Measurements from ENCODE around the gene USP31.

The USP31 gene

GRCh38 chr16:23058576-23058975 lies 90.7 kb downstream of the USP31 start:
- no peak for DNase-seq

GRCh38 chr16:23057013-23057596 lies 92.1 kb downstream of the USP31 start:
- DNase-seq: no peak

GRCh38 chr16:23055481-23055880 lies 93.8 kb downstream of the USP31 start:
- DNase-seq: no peak

- no peak for DNase-seq
Measured at GRCh38 chr16:23052908-23053580, 96.2 kb downstream of the USP31 start.

- DNase-seq: no peak
Measured at GRCh38 chr16:23052221-23052620, 97.0 kb downstream of the USP31 start.

GRCh38 chr16:23051587-23051986 lies 97.7 kb downstream of the USP31 start:
- DNase-seq: no peak

GRCh38 chr16:23048164-23048563 lies 101.1 kb downstream of the USP31 start:
- no peak for DNase-seq

GRCh38 chr16:23045025-23045424 lies 104.2 kb downstream of the USP31 start:
- no peak for DNase-seq

GRCh38 chr16:23040246-23040645 lies 109.0 kb downstream of the USP31 start:
- DNase-seq: no peak

- DNase-seq: no peak
Measured at GRCh38 chr16:23039118-23039517, 110.1 kb downstream of the USP31 start.

GRCh38 chr16:23035240-23035639 lies 114.0 kb downstream of the USP31 start:
- DNase-seq: no peak

GRCh38 chr16:23031508-23032098 lies 117.6 kb downstream of the USP31 start:
- DNase-seq: no peak

GRCh38 chr16:23029733-23030420 lies 119.4 kb downstream of the USP31 start:
- no peak for DNase-seq

- DNase-seq: no peak
Measured at GRCh38 chr16:23027386-23027785, 121.9 kb downstream of the USP31 start.

- DNase-seq: no peak
Measured at GRCh38 chr16:23026784-23027362, 122.4 kb downstream of the USP31 start.

- DNase-seq: no peak
Measured at GRCh38 chr16:23025692-23026307, 123.5 kb downstream of the USP31 start.

- no peak for DNase-seq
Measured at GRCh38 chr16:23024044-23024443, 125.2 kb downstream of the USP31 start.

- DNase-seq: no peak
Measured at GRCh38 chr16:23020084-23020483, 129.2 kb downstream of the USP31 start.

- no peak for DNase-seq
Measured at GRCh38 chr16:23016368-23016767, 132.9 kb downstream of the USP31 start.

GRCh38 chr16:23015580-23015979 lies 133.7 kb downstream of the USP31 start:
- DNase-seq: no peak

GRCh38 chr16:23014592-23014991 lies 134.7 kb downstream of the USP31 start:
- no peak for DNase-seq
